Stimulated activated CD4-positive, alpha-beta T cell treated with anti-CD3 and anti-CD28 coated beads, Interleukin-1b, Interleukin-23, amount 100 ng/mL, for 48 hours (primary cell): Measurements from ENCODE around the gene ST7.

Source experiments
- DNase-seq: peaks from one replicate; pipeline ENCODE4 v3.0.0-alpha.2; 2020

Gene ST7

GRCh38 chr7:116979430-116979829 lies 26.1 kb downstream of the ST7 start:
- DNase-seq, result no peak

GRCh38 chr7:116980354-116980753 lies 27.1 kb downstream of the ST7 start:
- no peak for DNase-seq

GRCh38 chr7:116981939-116982338 lies 28.6 kb downstream of the ST7 start:
- no peak for DNase-seq

GRCh38 chr7:116984511-116984910 lies 31.2 kb downstream of the ST7 start:
- no peak for DNase-seq

- no peak for DNase-seq
Observed at GRCh38 chr7:116984917-116985316, 31.6 kb downstream of the ST7 start.

- no peak for DNase-seq
Observed at GRCh38 chr7:116985575-116985974, 32.3 kb downstream of the ST7 start.

GRCh38 chr7:116986611-116987565 lies 33.6 kb downstream of the ST7 start:
- DNase-seq, result no peak

- DNase-seq, result no peak
Observed at GRCh38 chr7:116988363-116988989, 35.2 kb downstream of the ST7 start.

GRCh38 chr7:116990056-116990455 lies 36.8 kb downstream of the ST7 start:
- no peak for DNase-seq

- no peak for DNase-seq
Observed at GRCh38 chr7:116991233-116991632, 37.9 kb downstream of the ST7 start.

- DNase-seq, result no peak
Observed at GRCh38 chr7:116994611-116995010, 41.3 kb downstream of the ST7 start.

GRCh38 chr7:116997972-116998371 lies 44.7 kb downstream of the ST7 start:
- DNase-seq, result no peak

GRCh38 chr7:116998567-116999175 lies 45.4 kb downstream of the ST7 start:
- no peak for DNase-seq

GRCh38 chr7:116999311-116999710 lies 46.0 kb downstream of the ST7 start:
- DNase-seq, result no peak

- no peak for DNase-seq
Observed at GRCh38 chr7:117001283-117001682, 48.0 kb downstream of the ST7 start.

GRCh38 chr7:117004899-117005298 lies 51.6 kb downstream of the ST7 start:
- no peak for DNase-seq

- no peak for DNase-seq
Observed at GRCh38 chr7:117005449-117005848, 52.1 kb downstream of the ST7 start.

GRCh38 chr7:117006907-117007684 lies 53.8 kb downstream of the ST7 start:
- DNase-seq, result no peak

GRCh38 chr7:117008118-117008885 lies 55.0 kb downstream of the ST7 start:
- DNase-seq, result no peak

- no peak for DNase-seq
Observed at GRCh38 chr7:117008886-117009531, 55.7 kb downstream of the ST7 start.

- no peak for DNase-seq
Observed at GRCh38 chr7:117009705-117010361, 56.5 kb downstream of the ST7 start.
